SU-DHL-6 (cell line): Measurements from ENCODE around the gene SLC35F4.

Source experiments
- H2AFZ ChIP-seq: fragments of 200-600 bp; sonication (generic); 2 replicates; pipeline ENCODE4 v1.6.1; 2014; ENCODE audit warnings: low read depth, mild to moderate bottlenecking, moderate library complexity, mixed read lengths, antibody characterized with exemption, low read length; ENCODE audit not compliant: severe bottlenecking
- H3F3A ChIP-seq: fragments of 200-600 bp; shearing (Covaris generic); 2 replicates; pipeline ENCODE4 v1.6.0; 2016; ENCODE audit warnings: antibody characterized with exemption, mild to moderate bottlenecking; ENCODE audit not compliant: insufficient read depth
- H3K27ac ChIP-seq: fragments of 200-600 bp; sonication (generic); 2 replicates; pipeline ENCODE4 v1.5.1; 2016; ENCODE audit warnings: low read depth, mild to moderate bottlenecking, low read length, moderate library complexity, mixed read lengths
- H3K27me3 ChIP-seq: fragments of 200-600 bp; sonication (generic), shearing (Covaris generic); 2 replicates; pipeline ENCODE4 v1.6.0; 2014; ENCODE audit warnings: mild to moderate bottlenecking, low read length
- H3K36me3 ChIP-seq: fragments of 200-600 bp; sonication (generic); 2 replicates; pipeline ENCODE4 v1.6.1; 2014; ENCODE audit warnings: mild to moderate bottlenecking, low read length, mixed read lengths
- H3K4me2 ChIP-seq: fragments of 300-600, 200-600 bp; shearing (Covaris generic), sonication (generic); 2 replicates; pipeline ENCODE4 v1.6.0; 2014; ENCODE audit warnings: low read length, low read depth, mild to moderate bottlenecking; ENCODE audit not compliant: poor library complexity, severe bottlenecking
- H3K4me3 ChIP-seq: fragments of 200-600 bp; sonication (generic); 2 replicates; pipeline ENCODE4 v1.5.1; 2014; ENCODE audit warnings: antibody characterized with exemption, low read length, mild to moderate bottlenecking, mixed read lengths; ENCODE audit not compliant: insufficient read depth, poor library complexity, severe bottlenecking
- H3K79me2 ChIP-seq: fragments of 200-600 bp; sonication (generic); 2 replicates; pipeline ENCODE4 v1.6.1; 2014; ENCODE audit warnings: mild to moderate bottlenecking, low read length, moderate library complexity; ENCODE audit not compliant: insufficient read depth
- H3K9ac ChIP-seq: fragments of 200-600 bp; sonication (generic); 2 replicates; pipeline ENCODE4 v1.7.0; 2014; ENCODE audit warnings: mild to moderate bottlenecking, low read length
- H3K9me2 ChIP-seq: fragments of 200-600 bp; sonication (generic); replicated peaks from 2 replicates; pipeline ENCODE4 v1.6.1; 2014; ENCODE audit warnings: low read length; ENCODE audit not compliant: insufficient read depth
- H3K9me3 ChIP-seq: fragments of 200-600 bp; sonication (generic); 2 replicates; pipeline ENCODE4 v1.6.1; 2014; ENCODE audit warnings: low read length, mixed read lengths; ENCODE audit not compliant: insufficient read depth
- H4K20me1 ChIP-seq: fragments of 200-600 bp; sonication (generic); 2 replicates; pipeline ENCODE4 v1.6.1; 2014; ENCODE audit warnings: low read depth, mild to moderate bottlenecking, antibody characterized with exemption, low read length, moderate library complexity, mixed read lengths
- EZH2phosphoT487 ChIP-seq: fragments of 200-600 bp; sonication (generic), shearing (Covaris generic); conservative IDR thresholded peaks from 2 replicates; pipeline ENCODE4 v1.6.1; 2018; ENCODE audit warnings: mild to moderate bottlenecking, antibody characterized with exemption, low read length, moderate library complexity, mixed read lengths
- TF ChIP-seq, protein P1 (sequence below): fragments of 200-600 bp; sonication (generic); IDR thresholded peaks from one replicate; pipeline ENCODE4 v1.5.1; 2017; ENCODE audit warnings: antibody characterized with exemption, mild to moderate bottlenecking, low read length, moderate library complexity; ENCODE audit not compliant: insufficient read depth, poor library complexity, severe bottlenecking

The SLC35F4 gene

DNA sequence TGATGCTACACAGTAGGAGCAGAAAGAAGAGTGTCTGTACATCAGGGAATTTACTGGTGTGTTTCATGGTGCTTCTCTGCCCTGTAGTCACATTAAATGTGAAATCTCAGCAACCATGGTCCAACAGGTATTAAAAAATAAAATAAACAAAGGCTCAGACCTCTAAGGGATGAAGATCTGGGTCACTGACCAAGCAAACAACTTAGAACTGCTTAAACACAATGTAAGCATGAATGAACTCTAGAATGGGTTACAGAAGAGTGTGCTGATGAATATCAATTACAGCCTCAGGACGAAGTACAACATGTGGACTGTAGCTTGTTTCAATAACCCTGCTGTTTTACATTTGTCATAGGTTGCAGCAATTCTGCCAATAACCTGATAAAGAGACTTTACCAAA, 47.4 kb downstream of the SLC35F4 start:
- Histone ChIP-seq H3K27me3 (no peaks in the 10 kb centered on the region), H4K20me1 (no peaks in the 10 kb centered on the region), H3K4me2 (no peak overlapping the region), H3F3A (no peaks in the 10 kb centered on the region), H3K27ac (no peak overlapping the region), H3K9ac (no peak overlapping the region), H3K4me3 (no peak overlapping the region), H3K79me2 (no peaks in the 10 kb centered on the region), H3K9me3 (no peaks in the 10 kb centered on the region), H2AFZ (no peak overlapping the region), H3K36me3 (no peaks in the 10 kb centered on the region), H3K9me2 (no peaks in the 10 kb centered on the region)
- TF ChIP-seq, protein P1, sequence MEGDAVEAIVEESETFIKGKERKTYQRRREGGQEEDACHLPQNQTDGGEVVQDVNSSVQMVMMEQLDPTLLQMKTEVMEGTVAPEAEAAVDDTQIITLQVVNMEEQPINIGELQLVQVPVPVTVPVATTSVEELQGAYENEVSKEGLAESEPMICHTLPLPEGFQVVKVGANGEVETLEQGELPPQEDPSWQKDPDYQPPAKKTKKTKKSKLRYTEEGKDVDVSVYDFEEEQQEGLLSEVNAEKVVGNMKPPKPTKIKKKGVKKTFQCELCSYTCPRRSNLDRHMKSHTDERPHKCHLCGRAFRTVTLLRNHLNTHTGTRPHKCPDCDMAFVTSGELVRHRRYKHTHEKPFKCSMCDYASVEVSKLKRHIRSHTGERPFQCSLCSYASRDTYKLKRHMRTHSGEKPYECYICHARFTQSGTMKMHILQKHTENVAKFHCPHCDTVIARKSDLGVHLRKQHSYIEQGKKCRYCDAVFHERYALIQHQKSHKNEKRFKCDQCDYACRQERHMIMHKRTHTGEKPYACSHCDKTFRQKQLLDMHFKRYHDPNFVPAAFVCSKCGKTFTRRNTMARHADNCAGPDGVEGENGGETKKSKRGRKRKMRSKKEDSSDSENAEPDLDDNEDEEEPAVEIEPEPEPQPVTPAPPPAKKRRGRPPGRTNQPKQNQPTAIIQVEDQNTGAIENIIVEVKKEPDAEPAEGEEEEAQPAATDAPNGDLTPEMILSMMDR: no peak
- TF ChIP-seq EZH2phosphoT487: no peak

- Histone ChIP-seq H3K9me3 (no peaks in the 10 kb centered on the region), H3K36me3 (no peaks in the 10 kb centered on the region), H3K9me2 (no peaks in the 10 kb centered on the region), H3K79me2 (no peaks in the 10 kb centered on the region), H3K9ac (no peak overlapping the region), H3K4me3 (no peak overlapping the region), H2AFZ (no peak overlapping the region), H3F3A (no peaks in the 10 kb centered on the region), H4K20me1 (no peaks in the 10 kb centered on the region), H3K4me2 (no peak overlapping the region), H3K27ac (no peak overlapping the region), H3K27me3 (no peaks in the 10 kb centered on the region)
- no peak for TF ChIP-seq EZH2phosphoT487
- TF ChIP-seq, protein P1: no peak
Observed at GRCh38 chr14:57816568-57817284, 49.2 kb downstream of the SLC35F4 start.

DNA sequence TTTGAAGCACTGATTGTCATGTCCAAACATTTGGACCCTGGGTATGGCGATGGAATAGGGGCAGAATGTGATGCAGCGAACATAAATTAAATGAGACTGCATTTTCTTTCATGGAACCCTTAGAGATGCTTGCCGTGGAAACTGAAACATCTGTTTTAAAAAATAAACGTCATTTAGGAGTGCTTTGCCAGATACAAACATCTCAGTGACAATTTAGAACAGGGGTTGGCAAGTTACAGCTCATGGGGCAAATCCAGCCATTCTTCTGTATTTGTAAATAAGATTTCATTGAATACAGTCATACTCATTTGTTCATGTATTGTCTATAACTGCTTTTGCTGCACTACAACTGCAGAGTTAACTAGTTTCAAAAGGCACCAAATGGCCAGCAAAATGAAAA, 51.2 kb downstream of the SLC35F4 start:
- Histone ChIP-seq H3K9ac (no peak overlapping the region), H3K27ac (no peak overlapping the region), H3K9me3 (no peaks in the 10 kb centered on the region), H3F3A (no peaks in the 10 kb centered on the region), H3K4me2 (no peak overlapping the region), H3K4me3 (no peak overlapping the region), H4K20me1 (no peaks in the 10 kb centered on the region), H2AFZ (no peak overlapping the region), H3K79me2 (no peaks in the 10 kb centered on the region), H3K27me3 (no peaks in the 10 kb centered on the region), H3K9me2 (no peaks in the 10 kb centered on the region), H3K36me3 (no peaks in the 10 kb centered on the region)
- TF ChIP-seq, protein P1: no peak
- no peak for TF ChIP-seq EZH2phosphoT487
